Mucosa of descending colon (tissue), 3 donors: ENCODE data around the gene STMND1. TPM values are rescaled to one million over a fixed set of nuclear protein-coding genes. Genes with fewer than 3 reads are reported as not detected.
A peak's percentile ranks its signal among the peaks of the same experiment; 100 is the strongest.

Source experiments
- ATAC-seq: fragments of 200-7000 bp; cut with Tn5 transposase; one replicate; pipeline ENCODE4 v1.9.1; 2020; ENCODE audit warnings: mild to moderate bottlenecking, moderate library complexity
- DNase-seq, 3 donors: peaks; one replicate each; pipeline ENCODE4 v3.0.0-alpha.2; 2020
- H3K36me3 ChIP-seq: fragments of 200-600 bp; one replicate; pipeline ENCODE4 v1.8.0; 2021; ENCODE audit warnings: low read depth, mild to moderate bottlenecking
- H3K4me1 ChIP-seq: fragments of 200-600 bp; one replicate; pipeline ENCODE4 v1.8.0; 2021; ENCODE audit warnings: low read depth, mild to moderate bottlenecking
- H3K4me3 ChIP-seq: fragments of 200-600 bp; one replicate; pipeline ENCODE4 v1.8.0; 2021; ENCODE audit warnings: mild to moderate bottlenecking
- H3K9me3 ChIP-seq: fragments of 200-600 bp; one replicate; pipeline ENCODE4 v1.8.0; 2021; ENCODE audit warnings: mild to moderate bottlenecking
- CTCF ChIP-seq: fragments of 200-600 bp; IDR thresholded peaks from one replicate; pipeline ENCODE4 v1.8.0; 2022; ENCODE audit warnings: antibody characterized with exemption, mild to moderate bottlenecking
- intact Hi-C, 2 donors: fragments of 100-400 bp; cut with DNase I in 1 of 2; cut with micrococcal nuclease in 1 of 2; formaldehyde crosslinking; loops; one replicate each; pipeline versions ENCODE4 v1.11.0 to v1.11.1; 2022; cut with DNase I, micrococcal nuclease
- total RNA-seq, 3 donors: library from RNA; stranded (reverse); fragmentation: NEBNext Ultra II Directional in 2 of 3; extraction: Animal tissue kit (Norgen Biotek cat#: 25700) in 2 of 3; gene quantifications; one replicate each; pipeline versions ENCODE4 v1.2.1 to v1.2.4, GENCODE V29; 2021 to 2023
- donor health status: DM: no; HTN: no; CAD: no; lungs with moderate emphysema.
- donor health status: DM: no; HTN: no; CAD: no.
- donor health status: DM: no; HTN: yes; CAD: no.

STMND1 gene
- total RNA-seq, 3 donors from 2014 or later: 0.47 to 1.9 (median 0.53) TPM

GRCh38 chr6:17132967-17133366 is 31.1 kb downstream of the STMND1 start:
- intact Hi-C loops: no loop called here
- ATAC-seq (no peak), DNase-seq (no peak)
- Histone ChIP-seq H3K9me3 (peaks cover 10% of the 10 kb centered on the region), H3K4me3 (no peak overlapping the region), H3K36me3 (no peaks in the 10 kb centered on the region), H3K4me1 (no peaks in the 10 kb centered on the region)
- no peak for TF ChIP-seq CTCF

- no peaks in the 10 kb centered on the region for H3K4me1 ChIP-seq
- DNase-seq (no peak), ATAC-seq (no peak)
- H3K9me3 ChIP-seq: peaks cover 15% of the 10 kb centered on the region
- no peak overlapping the region for H3K4me3 ChIP-seq
- TF ChIP-seq CTCF: no peak
- intact Hi-C loops: no loop called here
- no peaks in the 10 kb centered on the region for H3K36me3 ChIP-seq
These were observed 36.2 kb downstream of the STMND1 start for GRCh38 chr6:17138033-17138432.

GRCh38 chr6:17144016-17144415 is 42.2 kb downstream of the STMND1 start:
- Histone ChIP-seq H3K4me1 (no peaks in the 10 kb centered on the region), H3K4me3 (no peak overlapping the region), H3K36me3 (no peaks in the 10 kb centered on the region), H3K9me3 (peaks cover 8% of the 10 kb centered on the region)
- intact Hi-C loops: no loop called here
- no peak for DNase-seq
- ATAC-seq: no peak
- TF ChIP-seq CTCF: no peak

GRCh38 chr6:17149571-17149970 is 47.7 kb downstream of the STMND1 start:
- Histone ChIP-seq H3K4me3 (no peak overlapping the region), H3K9me3 (peaks cover 11% of the 10 kb centered on the region), H3K4me1 (no peaks in the 10 kb centered on the region), H3K36me3 (no peaks in the 10 kb centered on the region)
- TF ChIP-seq CTCF: no peak
- ATAC-seq: no peak
- intact Hi-C loops: no loop called here
- DNase-seq: no peak

GRCh38 chr6:17150096-17150495 is 48.2 kb downstream of the STMND1 start:
- intact Hi-C loops: loop anchor here in 1 of 2 donors (10.0 kb wide), 1 partner anchor 655 kb away; no protein-coding TSS in a partner anchor
- Histone ChIP-seq H3K4me1 (no peaks in the 10 kb centered on the region), H3K4me3 (no peak overlapping the region), H3K36me3 (no peaks in the 10 kb centered on the region), H3K9me3 (peaks cover 11% of the 10 kb centered on the region)
- ATAC-seq: no peak
- DNase-seq: no peak
- TF ChIP-seq CTCF: no peak

- no peak overlapping the region for H3K4me3 ChIP-seq
- peak; percentile 49 for ATAC-seq
- no peak for DNase-seq
- intact Hi-C loops: loop anchor here in 1 of 2 donors (10.0 kb wide), 1 partner anchor 653 kb away; no protein-coding TSS in a partner anchor
- no peak for TF ChIP-seq CTCF
- H3K4me1 ChIP-seq: no peaks in the 10 kb centered on the region
- H3K36me3 ChIP-seq: no peaks in the 10 kb centered on the region
- H3K9me3 ChIP-seq: peaks cover 11% of the 10 kb centered on the region
These were observed 50.0 kb downstream of the STMND1 start for GRCh38 chr6:17151888-17152287.
